Prostate gland (tissue), 2 donors: ENCODE measurements around the gene SPATA7.

Source experiments
- POLR2A ChIP-seq: fragments of 450-650 bp; IDR thresholded peaks from one replicate; pipeline ENCODE4 v1.6.1; 2016; ENCODE audit warnings: antibody characterized with exemption, mild to moderate bottlenecking
- TF ChIP-seq, protein P1 (sequence below), 4 experiments: fragments of 200-600 bp in 2 of 4; fragments of 450-650 bp in 2 of 4; sonication (generic) in 2 of 4; IDR thresholded peaks; 1 replicate in 3 of 4; 2 replicates in 1 of 4; pipeline ENCODE4 v1.5.1; 2016 to 2019; ENCODE audit warnings: antibody characterized with exemption in 4 of 4, mild to moderate bottlenecking in 2 of 4, moderate library complexity in 2 of 4

GRCh38 chr14:88417594-88417993 is 32.1 kb downstream of the SPATA7 start:
- no peak for TF ChIP-seq POLR2A
- TF ChIP-seq, protein P1, sequence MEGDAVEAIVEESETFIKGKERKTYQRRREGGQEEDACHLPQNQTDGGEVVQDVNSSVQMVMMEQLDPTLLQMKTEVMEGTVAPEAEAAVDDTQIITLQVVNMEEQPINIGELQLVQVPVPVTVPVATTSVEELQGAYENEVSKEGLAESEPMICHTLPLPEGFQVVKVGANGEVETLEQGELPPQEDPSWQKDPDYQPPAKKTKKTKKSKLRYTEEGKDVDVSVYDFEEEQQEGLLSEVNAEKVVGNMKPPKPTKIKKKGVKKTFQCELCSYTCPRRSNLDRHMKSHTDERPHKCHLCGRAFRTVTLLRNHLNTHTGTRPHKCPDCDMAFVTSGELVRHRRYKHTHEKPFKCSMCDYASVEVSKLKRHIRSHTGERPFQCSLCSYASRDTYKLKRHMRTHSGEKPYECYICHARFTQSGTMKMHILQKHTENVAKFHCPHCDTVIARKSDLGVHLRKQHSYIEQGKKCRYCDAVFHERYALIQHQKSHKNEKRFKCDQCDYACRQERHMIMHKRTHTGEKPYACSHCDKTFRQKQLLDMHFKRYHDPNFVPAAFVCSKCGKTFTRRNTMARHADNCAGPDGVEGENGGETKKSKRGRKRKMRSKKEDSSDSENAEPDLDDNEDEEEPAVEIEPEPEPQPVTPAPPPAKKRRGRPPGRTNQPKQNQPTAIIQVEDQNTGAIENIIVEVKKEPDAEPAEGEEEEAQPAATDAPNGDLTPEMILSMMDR (IDR thresholded peaks at IDR 0.05): no peak
